Measurements from ENCODE around the gene C1QA.

GRCh38 chr1:22658385-22659163 is 22.1 kb downstream of the C1QA start:
- TF ChIP-seq CTCF (IDR thresholded peaks at IDR 0.05) (no peak), POLR2A (IDR thresholded peaks at IDR 0.05) (no peak)
